Body of pancreas (tissue), 4 donors: Measurements from ENCODE around the gene CLHC1.

Source experiments
- POLR2A ChIP-seq, 3 donors: fragments of 450-650 bp; IDR thresholded peaks; one replicate each; pipeline ENCODE4 v1.6.1; 2016; ENCODE audit warnings: antibody characterized with exemption in 3 of 3, mild to moderate bottlenecking in 2 of 3
- TF ChIP-seq, protein P1 (sequence below), 7 experiments: fragments of 450-650 bp in 4 of 7; fragments of 200-600 bp in 3 of 7; sonication (generic) in 3 of 7; IDR thresholded peaks; one replicate each; pipeline ENCODE4 v1.5.1; 2016 to 2019; ENCODE audit warnings: antibody characterized with exemption in 7 of 7

DNA sequence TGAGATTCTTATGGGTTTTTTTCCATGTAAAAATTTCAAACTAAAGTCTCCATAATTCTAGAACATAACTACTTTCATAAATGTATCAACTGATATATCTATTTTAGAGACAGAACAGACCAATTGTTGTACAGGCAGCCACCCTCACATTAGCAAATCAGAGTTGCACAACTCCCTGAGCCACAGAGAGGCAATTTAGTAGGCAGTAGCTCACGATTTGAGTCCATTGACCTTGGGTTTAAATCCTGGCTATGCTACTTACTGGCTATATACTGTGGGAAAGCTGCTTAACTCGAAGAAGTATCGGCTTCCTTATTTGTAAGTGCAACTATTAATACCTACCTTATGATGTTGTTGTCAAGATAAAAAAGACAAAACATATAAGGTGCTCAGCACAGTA is 20.7 kb upstream of the CLHC1 start:
- no peak for TF ChIP-seq POLR2A (IDR thresholded peaks at IDR 0.05)
- TF ChIP-seq, protein P1, sequence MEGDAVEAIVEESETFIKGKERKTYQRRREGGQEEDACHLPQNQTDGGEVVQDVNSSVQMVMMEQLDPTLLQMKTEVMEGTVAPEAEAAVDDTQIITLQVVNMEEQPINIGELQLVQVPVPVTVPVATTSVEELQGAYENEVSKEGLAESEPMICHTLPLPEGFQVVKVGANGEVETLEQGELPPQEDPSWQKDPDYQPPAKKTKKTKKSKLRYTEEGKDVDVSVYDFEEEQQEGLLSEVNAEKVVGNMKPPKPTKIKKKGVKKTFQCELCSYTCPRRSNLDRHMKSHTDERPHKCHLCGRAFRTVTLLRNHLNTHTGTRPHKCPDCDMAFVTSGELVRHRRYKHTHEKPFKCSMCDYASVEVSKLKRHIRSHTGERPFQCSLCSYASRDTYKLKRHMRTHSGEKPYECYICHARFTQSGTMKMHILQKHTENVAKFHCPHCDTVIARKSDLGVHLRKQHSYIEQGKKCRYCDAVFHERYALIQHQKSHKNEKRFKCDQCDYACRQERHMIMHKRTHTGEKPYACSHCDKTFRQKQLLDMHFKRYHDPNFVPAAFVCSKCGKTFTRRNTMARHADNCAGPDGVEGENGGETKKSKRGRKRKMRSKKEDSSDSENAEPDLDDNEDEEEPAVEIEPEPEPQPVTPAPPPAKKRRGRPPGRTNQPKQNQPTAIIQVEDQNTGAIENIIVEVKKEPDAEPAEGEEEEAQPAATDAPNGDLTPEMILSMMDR (IDR thresholded peaks at IDR 0.05), result no peak
